ENCODE results near the gene C3orf22. TPM values are rescaled to one million over a fixed set of nuclear protein-coding genes. Genes with fewer than 3 reads are reported as not detected.

C3orf22 gene
- total and polyA plus RNA-seq, 9 of the 15 experiments (the other 6 are each of a cell fraction or from before 2014, with no cell fraction given), result not detected

GRCh38 chr3:126545544-126545943, 13.2 kb downstream of the C3orf22 start:
- H3K9me3 ChIP-seq (replicated peaks; ENCODE audit: control insufficient read depth, insufficient read depth, low read depth, low read length), result no peaks in the 10 kb centered on the region
- no peaks in the 10 kb centered on the region for H3K9me1 ChIP-seq (ENCODE audit: control insufficient read depth, insufficient read depth, low read length)
- no peak overlapping the region for H3K4me2 ChIP-seq (ENCODE audit: insufficient read depth, low read length)
- H3K27me3 ChIP-seq (ENCODE audit: control insufficient read depth in 2 of 2, insufficient read depth in 2 of 2, low read length in 2 of 2), result peaks cover 0 to 28% of the 10 kb centered on the region in 2 experiments; a peak in 3 of 5 replicates
- no TSS peak for BruUV-seq (replicated peaks)
- ChIA-PET CTCF (ENCODE audit: low intra/inter-chr PET ratio) (no interaction called here), POLR2A (no interaction called here)
- H3K4me3 ChIP-seq, result no peak overlapping the region
- no peak for DNase-seq (ENCODE audit: extremely low read depth in 1 of 4, low spot score in 3 of 4)
- 3% methylated on average over 4 of the region's 5 CpGs for WGBS (ENCODE audit: insufficient coverage, low coverage, missing lambda C conversion rate)
- H3K27ac ChIP-seq (ENCODE audit: extremely low read depth, low read depth, low read length), result no peak overlapping the region
- intact Hi-C loops (cut with micrococcal nuclease) (no loop called here), in situ Hi-C loops (cut with MboI) (no loop called here)
- no peak for ATAC-seq
- H2AFZ ChIP-seq (ENCODE audit: low read depth, low read length), result no peak overlapping the region
- no peaks in the 10 kb centered on the region for H3K79me2 ChIP-seq (ENCODE audit: control insufficient read depth, insufficient read depth, low read length)
- H3K36me3 ChIP-seq (ENCODE audit: control insufficient read depth, insufficient read depth, low read length), result no peaks in the 10 kb centered on the region
- peaks cover 7 to 11% of the 10 kb centered on the region in 2 experiments for H3K4me1 ChIP-seq (replicated peaks in 1 of 2; ENCODE audit: control insufficient read depth in 2 of 2, insufficient read depth in 2 of 2, low read length in 2 of 2)
- TF ChIP-seq NBN (IDR thresholded peaks at IDR 0.05; ENCODE audit: low read depth) (no peak), CREB5 (CRISPR knock-in tag; IDR thresholded peaks at IDR 0.05) (no peak), ZNF780A (CRISPR knock-in tag; IDR thresholded peaks at IDR 0.05) (no peak), KDM1A (IDR thresholded peaks at IDR 0.05) (no peak), ZNF23 (CRISPR knock-in tag; IDR thresholded peaks at IDR 0.05) (no peak), DACH1 (IDR thresholded peaks at IDR 0.05; ENCODE audit: partially characterized antibody) (no peak), FOXJ3 (CRISPR knock-in tag; IDR thresholded peaks at IDR 0.05) (no peak), ZNF57 (CRISPR knock-in tag; IDR thresholded peaks at IDR 0.05) (no peak), ETV5 (CRISPR knock-in tag; IDR thresholded peaks at IDR 0.05; ENCODE audit: low read depth) (no peak), ZNF184 (CRISPR knock-in tag; IDR thresholded peaks at IDR 0.05) (no peak), STAT6 (CRISPR knock-in tag; IDR thresholded peaks at IDR 0.05) (no peak), TBP (optimal IDR thresholded peaks at IDR 0.05; ENCODE audit: low read depth, low read length) (no peak), EWSR1 (IDR thresholded peaks at IDR 0.05; ENCODE audit: borderline replicate concordance, low read depth, partially characterized antibody) (no peak), MEF2D (tag; conservative IDR thresholded peaks at IDR 0.05; ENCODE audit: low read depth) (no peak), RFX5 (IDR thresholded peaks at IDR 0.05; ENCODE audit: low read depth, low read length) (no peak)
- H3K9ac ChIP-seq (ENCODE audit: insufficient read depth in 1 of 2, low read depth in 2 of 2, low read length in 2 of 2), result no peak overlapping the region
- H4K20me1 ChIP-seq (replicated peaks; ENCODE audit: control insufficient read depth, insufficient read depth, low read length), result no peaks in the 10 kb centered on the region
- no peak for FAIRE-seq

Measured in K562 (cell line).